ENCODE results near the gene SKIDA1. TPM values are rescaled to one million over a fixed set of nuclear protein-coding genes. Genes with fewer than 3 reads are reported as not detected.

The SKIDA1 gene
- polyA plus RNA-seq, 4 donors: 8.8 to 14.2 (median 11.7) TPM

DNA sequence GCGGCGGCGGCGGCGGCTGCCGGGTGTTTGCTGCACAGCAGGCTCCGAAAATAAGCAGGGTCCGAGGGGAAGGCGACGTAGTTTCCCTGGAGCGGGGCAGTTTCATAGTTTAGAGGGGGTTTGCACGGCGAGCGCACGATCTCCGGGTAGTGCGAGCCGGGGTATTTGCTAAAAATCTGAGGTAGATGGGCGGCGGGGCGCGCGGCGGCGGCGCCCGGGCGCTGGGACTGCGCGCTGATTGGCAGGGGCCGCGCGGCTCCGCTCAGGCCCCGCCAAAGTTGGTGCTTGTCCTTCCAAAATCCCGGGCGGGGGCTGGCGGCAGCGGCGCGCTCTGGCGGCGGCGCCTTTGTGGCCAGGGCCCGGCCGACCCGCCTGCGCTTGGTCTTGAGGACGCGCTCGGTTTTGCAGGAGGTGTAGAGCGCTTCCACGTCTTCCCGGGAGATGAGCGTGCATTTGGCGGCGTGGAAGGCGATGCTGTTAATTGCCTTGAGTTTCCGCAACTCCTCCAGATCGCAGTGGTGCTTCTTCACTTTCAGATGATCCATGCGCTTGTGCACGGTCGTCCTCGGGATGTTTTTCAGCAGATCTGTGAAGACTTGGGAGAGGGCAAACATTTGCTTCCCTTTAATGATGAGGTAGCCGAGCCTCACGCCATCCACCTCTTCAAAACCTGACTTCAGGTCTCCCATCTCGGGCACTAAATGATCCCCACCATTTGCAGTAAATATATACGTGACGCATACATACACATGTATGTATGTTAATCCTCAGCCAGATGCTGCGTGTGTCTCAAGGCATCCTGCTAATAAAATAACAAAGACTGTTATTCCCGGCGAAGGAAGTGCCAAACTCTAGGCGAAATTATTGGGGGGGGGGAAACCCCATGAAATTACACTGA is 8.1 kb downstream of the SKIDA1 start:
- peak in 2 of 4 donors; percentile 62 to 77 for DNase-seq (ENCODE audit: low read depth in 4 of 4, low spot score in 2 of 4)

DNA sequence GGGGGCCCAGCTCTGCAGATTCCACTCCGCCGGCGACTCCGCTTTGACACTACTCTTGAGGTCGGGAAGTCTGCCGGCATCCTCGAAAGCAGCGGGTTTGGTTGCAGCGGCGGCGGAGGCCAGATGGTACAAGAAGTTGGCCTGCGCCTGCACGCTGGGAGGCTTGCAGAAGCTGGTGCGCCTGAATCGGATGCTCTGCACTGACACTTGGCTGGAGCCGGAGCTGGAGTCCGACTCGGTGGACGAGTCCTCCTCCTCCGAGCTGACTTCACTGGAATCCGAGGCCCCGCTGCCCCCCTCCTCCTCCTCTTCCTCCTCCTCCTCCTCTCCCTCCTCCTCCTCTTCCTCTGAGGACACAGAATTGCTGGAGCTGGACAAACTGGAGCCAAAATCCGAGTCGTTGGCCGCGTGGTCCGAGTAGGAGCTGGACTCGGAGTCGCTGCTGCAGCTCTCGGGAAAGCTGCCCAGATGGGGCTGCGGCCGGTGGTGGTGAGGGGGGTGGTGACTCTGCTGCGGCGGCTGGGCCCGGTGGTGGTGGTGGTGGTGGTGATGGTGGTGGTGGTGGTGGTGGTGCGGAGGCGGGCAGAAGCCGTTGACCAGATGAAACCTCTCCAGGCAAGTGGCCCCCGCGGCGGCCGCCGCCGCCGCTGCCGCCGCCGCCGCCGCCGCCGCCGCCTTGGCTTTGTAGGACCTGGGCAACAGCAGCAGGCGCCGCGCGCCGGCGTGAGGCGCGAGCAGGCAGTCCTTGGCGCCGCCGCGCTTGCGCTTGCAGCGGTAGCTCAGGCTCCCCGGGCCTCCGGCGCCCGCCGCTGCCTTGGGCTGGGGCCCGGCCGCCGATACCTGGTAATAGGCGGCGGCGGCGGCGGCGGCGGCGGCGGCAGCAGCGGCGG is 9.0 kb downstream of the SKIDA1 start:
- DNase-seq (ENCODE audit: low read depth in 4 of 4, low spot score in 2 of 4): no peak

DNA sequence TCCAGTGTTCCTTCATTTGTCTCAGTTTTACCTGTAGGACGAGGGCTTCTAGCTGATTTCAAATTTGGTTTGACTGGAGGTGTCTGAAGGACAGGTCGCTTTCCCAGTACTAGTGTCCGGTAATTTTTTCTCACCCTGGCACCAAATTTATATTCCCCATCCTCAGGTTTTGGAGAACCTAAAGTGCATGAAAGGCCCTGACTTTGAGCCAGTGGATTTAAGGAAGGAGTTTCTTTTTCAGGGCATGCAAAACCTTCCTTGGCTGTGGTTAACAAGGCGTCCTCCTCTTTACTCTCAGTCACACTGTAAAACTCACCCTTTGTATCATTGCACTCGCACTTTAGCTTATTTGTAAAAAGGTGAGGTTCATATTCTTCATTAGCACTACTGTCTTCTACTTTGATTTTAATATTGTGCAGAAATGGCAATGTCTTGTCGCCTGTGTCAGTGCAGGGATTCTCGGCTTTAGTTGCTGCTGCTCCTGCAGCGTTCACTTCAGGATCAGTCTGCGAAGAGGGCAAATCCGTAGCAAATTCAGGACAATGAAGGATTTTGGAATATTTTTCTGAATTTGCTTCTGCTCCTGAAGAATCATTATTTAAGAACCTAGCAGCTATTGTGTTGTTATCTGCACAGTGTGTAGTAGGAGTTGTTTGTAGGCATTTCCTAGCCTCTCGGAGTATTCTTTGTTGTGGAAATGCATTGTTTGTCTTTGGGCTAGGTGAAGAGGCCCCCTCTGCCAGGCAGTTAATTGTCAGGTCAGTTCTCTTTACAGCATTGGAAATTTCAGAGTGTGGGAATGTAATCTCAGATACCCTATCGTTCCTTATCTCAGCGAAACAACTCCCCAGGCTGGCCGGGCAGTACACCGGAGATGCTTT is 9.9 kb downstream of the SKIDA1 start:
- no peak for DNase-seq (ENCODE audit: low read depth in 4 of 4, low spot score in 2 of 4)

DNA sequence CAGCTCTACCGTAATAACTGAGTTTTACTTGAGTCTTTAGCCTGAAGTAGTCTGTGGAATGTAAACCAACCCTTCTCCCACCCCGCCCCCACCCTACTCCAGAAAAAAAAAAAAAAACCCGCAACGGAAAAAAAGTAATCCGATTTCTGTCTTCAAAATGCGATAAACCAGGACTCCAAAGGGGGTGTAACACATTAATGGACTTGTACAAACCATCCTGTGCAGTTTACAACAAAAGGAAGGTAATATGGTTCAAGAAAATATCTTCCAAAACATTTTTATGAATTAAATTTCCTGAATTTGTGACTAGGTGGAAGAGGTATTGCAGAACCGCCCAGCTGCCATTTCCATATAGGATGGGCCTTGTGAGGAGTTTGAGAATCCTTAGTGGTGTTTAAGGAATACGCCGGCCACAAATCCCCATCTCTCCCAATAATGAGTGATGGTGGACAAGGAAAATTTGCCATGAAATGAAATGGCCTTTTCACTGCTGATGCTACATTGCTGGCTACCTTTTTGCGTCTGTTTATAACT is 10.6 kb downstream of the SKIDA1 start:
- DNase-seq (ENCODE audit: low read depth in 4 of 4, low spot score in 2 of 4): no peak

DNA sequence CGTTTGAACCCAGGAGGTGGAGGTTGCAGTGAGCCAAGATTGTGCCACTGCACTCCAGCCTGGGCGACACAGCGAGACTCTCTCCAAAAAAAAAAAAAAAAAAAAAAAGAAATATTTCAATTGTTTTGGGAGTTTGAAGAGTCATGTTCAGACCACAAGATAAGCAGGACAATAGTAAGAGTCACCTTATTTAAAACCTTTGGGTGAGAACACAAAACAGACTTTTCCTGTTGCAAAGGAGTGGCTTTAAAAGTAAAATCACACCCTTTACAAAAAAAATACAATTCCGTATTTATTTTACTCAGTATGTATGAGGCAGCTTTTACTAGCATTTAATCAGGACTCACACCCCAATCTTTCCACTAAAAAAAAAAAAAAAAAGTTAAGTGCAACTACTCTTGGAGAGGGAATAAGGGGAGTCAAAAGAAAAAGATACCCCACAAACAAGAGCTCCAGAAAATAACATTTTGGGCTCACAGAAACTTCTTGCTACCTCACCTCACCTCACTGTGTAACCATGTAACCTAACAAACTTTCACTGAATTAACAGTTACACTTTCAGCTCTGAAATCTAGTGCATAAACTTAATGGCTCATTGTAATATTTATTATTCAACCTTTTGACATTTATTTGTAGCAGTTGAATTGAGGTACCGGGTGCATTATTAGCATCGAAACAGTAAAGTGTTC is 11.2 kb downstream of the SKIDA1 start:
- DNase-seq (ENCODE audit: low read depth in 4 of 4, low spot score in 2 of 4): no peak

DNA sequence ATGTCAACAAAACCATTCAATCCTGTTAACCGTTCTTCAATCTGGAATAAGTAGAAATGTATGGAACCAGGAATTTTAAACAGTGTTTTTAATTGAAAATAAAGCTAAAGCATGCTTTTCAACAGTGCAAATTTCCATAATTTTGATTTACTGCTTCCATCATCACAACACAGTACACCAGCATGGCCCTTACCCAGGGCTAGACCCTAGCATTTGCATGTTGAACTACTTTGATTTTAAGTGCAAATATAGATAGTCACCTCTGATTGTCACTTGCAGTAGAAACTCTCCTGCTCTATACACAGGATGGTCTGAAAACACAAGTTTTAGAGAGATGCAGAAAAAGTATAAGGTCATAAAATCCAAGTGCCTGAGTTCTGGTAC is 12.1 kb downstream of the SKIDA1 start:
- no peak for DNase-seq (ENCODE audit: low read depth in 4 of 4, low spot score in 2 of 4)

DNA sequence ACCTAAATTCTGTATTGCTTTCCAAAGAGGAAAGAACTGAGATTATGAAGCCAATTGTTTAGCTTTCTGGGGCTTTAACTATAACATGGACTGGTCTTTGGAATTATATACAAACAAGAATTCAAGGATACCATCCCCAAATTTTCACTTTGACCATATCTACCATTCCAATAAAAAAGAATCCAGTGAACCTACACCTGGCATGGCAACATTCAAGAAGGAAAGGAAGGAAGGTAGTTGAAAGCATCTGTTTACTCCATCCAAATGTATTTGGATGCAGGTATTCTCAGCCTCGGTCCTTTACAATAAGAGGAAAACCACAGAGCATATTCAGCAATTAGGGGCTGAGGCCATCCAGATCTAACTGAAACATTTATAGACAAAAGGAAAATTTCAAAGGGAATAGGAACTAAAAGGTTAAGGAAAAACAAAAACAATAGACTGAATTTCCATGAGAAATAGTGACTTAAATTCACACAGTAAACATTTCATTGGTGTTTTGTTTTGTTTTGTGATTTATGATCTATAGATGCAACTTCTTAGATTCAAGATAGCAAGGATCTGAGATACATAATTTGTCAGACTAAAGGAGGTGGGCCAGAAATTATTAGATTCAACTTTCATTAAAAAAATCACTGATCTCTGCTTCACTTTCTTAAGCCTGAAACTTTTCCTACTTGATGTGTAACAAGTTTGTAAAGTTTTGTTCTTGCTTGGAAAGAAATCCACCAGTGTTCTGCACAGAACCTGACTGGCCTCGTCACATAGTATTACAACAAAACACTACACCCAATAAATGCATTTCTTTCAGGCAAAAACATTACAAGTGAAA is 12.7 kb downstream of the SKIDA1 start:
- DNase-seq (ENCODE audit: low read depth in 4 of 4, low spot score in 2 of 4): no peak

DNA sequence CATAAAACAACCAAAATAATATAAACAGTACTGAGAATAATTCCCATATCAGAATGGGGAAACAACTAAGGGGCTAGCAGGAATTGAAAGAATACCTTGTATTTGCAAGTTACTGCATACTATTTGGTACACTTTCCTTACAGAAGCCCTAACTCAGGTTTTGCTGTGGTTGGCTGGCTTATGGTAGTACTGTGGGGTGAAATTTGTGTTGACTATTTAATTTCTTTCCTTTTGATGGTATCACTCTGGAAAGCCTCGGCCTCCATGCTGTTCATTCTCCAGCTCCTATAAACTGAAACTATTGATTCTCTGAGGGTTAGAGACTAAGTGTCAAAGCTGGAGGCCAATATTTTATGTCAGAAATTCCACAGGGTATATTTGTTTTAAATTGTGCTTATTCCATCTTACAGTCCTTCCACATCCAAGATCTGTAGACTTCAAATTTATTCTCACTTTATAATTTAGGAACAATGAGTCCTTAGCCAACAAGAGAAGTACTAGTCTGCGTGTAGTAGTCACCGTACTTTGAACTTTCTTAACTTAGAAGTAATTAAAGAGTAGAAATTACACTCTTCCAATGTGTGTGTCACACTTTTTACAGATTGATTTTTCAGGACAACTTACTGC is 13.4 kb downstream of the SKIDA1 start:
- DNase-seq (ENCODE audit: low read depth in 4 of 4, low spot score in 2 of 4): no peak

DNA sequence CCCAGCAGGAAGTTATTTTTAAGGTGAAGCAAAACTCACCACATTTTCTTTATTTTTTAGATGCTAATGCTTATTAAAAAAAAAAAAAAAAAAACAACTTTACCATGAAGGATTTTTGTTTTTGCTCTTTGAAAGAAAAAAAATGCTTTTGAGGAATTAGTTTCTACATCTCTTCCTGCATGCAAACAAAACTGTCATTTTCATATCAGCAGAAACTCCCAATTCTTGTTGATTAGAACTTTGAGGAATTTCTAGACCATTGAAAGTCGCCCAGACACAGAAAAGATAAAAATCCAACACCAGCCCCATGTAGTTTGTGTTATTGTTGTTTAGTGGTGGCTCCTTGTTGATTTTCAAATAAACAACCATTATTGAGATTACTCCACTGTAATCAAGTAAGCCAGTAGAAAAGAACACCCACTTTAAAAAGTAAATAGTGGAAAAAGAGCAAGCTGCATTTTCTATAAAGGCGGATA is 14.3 kb downstream of the SKIDA1 start:
- no peak for DNase-seq (ENCODE audit: low read depth in 4 of 4, low spot score in 2 of 4)

DNA sequence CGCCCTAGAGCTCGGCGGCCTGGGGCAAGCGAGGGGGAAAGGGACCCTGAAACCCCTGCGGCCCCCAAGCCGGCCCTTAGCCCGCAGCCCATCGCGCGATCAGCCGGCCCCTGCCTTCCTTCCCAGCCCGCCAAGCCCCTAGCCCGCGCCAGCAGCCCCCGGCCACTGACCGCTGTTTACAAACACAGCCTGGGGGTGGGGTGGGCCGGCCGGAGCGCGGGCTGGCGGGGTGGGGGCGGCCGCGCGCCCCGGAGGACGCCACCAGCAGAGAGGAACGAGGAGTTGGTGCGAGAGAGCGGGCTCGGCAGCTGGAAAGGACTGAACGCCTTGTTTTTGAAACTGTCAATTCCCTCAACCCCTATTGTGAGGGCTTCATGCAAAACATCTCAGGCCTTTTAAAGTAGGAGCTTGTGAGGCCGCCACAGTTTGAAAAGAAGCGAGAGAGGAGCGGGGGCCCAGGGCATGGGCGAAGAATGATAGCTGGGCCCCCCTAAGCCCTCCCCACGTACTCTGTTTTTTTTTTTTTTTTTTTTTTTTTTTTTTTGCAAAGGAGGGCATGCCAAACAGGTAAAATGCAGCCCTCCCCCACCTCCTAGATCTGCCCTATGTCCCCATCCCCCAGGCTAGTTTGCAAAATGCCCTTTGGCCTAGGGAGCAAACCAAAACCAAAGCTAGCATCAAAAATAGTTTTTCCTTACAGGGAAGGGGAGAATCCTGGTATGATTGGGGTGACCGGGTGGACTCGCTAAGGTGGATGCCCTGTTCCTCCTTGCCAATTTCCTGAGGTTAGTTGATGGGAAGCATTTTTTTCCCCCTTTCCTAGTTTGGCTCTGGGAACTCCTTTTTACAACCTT is 15.0 kb downstream of the SKIDA1 start:
- DNase-seq (ENCODE audit: low read depth in 4 of 4, low spot score in 2 of 4): no peak

DNA sequence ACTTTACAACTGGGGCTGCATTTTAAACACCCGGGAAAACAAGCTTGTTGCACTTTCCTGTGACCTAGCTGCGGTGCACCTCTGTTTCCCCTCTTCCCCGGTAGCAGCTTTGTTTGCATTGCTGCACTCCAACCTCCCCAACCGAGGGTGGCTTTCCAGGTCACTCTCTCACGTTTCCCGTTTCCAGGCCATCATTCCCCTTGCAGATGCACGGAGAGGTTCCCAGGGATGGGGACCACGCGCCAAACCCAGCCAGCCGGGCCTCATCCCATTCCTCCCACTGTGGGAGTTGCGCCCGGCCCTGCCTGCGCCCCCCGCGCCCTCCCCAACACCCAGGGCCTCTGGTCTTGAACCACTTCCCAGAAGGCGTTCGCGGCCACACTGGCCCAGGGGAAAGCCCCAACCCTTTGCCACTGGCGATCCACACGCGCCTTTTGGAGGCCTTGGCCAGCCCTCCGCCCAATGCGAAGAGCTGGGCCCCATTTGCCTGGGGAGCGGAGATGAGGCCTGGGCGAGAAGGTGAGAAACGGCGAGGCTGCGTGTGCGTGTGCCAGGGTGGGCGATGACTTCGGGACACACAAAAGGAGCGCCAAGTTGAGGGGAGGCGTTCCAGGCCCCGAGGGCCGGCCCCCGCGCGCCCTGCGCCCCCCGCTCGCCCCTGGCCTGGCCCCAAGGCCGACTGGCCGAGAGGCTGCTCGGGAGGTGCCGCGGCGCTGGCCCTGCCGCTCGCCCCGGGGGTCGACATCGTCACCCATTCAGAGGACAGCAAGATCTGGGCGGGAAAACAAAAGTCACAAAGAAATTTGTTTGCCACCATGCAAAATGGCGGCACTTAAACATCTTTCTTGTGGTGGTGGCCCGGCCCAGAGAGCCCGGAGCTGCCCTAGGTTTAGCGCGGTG is 15.9 kb downstream of the SKIDA1 start:
- DNase-seq (ENCODE audit: low read depth in 4 of 4, low spot score in 2 of 4): no peak

DNA sequence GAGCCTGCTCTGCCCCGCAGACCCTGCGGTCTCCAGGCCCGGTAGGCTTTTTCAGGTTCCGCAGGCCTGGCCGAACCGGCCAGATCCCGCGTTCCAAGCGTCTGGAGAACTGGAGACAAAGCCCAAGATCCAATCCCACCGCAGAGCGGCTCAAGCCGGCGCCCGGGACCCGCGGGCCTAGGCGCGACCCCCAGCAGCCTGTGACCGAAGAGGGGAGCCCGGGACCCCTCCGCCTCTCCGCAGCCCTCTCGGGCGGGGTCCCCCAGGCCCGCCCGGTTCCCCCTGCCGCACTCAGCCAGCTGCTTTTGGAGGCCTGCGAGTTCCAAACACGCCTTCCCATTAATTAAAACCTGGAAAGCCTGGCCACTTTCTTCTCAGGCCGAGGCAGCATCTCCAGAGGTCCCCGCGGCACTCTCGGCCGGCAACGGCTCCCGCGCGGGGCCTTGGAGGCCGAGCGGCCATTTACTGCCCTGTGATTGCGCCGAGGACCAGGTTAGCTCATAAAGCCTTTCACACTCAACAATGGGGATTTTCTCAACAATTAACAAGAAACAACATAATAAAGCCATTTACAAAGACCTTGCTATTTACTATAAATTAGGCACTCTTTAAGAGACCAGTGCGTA is 16.7 kb downstream of the SKIDA1 start:
- no peak for DNase-seq (ENCODE audit: low read depth in 4 of 4, low spot score in 2 of 4)

DNA sequence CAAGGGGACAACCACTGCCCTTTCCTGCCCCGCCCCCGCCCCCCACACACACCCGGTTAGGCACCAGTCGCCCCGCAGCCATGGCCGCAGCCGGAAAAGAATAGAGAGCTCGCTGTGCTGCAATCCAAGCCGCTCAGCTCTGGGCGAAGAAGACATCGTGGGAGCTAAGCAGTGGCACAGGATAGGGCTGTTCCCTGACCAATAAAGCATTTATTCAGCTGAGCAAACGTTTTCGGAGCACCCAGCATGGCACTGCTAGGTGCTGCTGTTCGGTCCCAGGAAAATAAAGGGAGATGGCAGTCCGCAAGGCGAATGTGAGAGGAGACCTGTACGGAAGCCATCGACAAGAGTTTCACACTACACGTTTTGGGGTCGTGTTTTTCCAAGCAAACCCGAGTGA is 18.3 kb downstream of the SKIDA1 start:
- DNase-seq (ENCODE audit: low read depth in 4 of 4, low spot score in 2 of 4): no peak

DNA sequence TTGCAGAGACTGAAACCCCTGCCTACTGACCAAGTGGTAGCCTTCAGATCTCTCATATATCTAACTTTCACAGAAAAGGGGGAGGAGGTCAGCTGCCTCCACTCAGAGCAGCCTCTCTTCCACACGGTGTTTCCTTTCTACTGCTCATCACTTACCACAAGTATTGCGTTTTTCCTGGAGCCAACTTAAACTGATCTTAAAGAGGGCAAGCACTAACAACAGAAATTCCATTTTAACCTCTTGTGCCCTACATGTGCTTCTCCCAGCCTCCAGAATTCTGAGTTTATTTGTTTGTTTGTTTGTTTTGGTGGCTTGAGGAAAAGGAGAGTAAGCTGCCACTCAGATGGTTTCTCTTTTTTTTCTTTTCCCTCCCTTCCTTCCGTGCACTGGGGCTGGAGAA is 19.1 kb downstream of the SKIDA1 start:
- no peak for DNase-seq (ENCODE audit: low read depth in 4 of 4, low spot score in 2 of 4)

DNA sequence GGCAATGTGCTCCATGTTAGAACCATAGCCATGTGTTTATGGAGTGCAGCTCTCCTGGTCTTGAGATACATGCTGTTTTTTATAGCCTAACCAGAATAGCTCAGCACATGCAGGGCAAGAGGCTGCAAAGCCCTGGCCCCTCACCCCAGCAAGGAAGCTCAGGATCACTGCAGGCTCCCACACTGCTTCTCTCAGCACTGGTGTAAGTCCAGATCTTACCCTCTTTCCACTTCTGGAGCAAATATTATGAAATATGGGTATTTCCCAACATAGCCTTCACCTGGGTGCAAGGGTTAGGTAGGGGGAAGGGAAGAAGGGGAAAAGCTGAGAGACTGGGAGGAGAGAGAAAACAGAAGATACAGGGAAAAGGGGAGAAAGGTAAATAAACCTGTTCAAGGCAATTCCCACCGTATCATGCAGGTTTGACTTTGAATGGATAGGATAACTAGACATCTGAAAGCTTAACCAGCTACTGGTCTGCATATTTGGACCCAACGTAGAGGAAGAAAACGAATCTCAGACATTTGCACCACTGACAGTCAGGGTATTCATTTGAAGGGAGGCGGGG is 19.7 kb downstream of the SKIDA1 start:
- no peak for DNase-seq (ENCODE audit: low read depth in 4 of 4, low spot score in 2 of 4)

DNA sequence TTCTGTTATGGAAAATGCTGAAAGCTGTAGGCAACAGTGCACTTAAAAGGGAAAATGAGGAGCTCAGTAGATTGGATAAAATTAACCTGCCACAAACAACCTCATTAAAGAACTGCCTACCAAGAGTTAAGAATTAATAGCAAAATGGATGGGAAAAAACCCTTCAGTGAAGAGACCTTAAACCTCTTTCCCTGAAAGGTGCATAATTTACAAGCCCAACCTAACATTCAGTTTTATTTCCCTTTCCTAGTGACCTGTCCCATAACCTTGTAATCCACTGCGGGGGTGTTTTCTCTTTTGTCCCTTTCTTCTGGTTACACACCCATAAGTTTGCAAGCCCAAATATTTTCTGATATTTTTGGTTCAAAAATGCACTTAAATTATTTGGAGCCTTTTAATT is 21.9 kb downstream of the SKIDA1 start:
- DNase-seq (ENCODE audit: low read depth in 4 of 4, low spot score in 2 of 4): no peak
